Cardiac fibroblast (primary cell): Measurements from ENCODE around the gene EDC3.

ENCODE experiments used
- DNase-seq, 2 donors: peaks; one replicate each; pipeline versions ENCODE4 v3.0.0 to v3.0.0-alpha.2; 2010; ENCODE audit warnings: low read depth in 2 of 2
- H3K4me3 ChIP-seq, 2 donors: replicated peaks in 1 of 2; 1 replicate in 1 of 2; 2 replicates in 1 of 2; pipeline ENCODE4 v1.5.1; 2011; ENCODE audit warnings: low read depth in 2 of 2, low read length in 2 of 2, mild to moderate bottlenecking in 2 of 2, moderate library complexity in 1 of 2
- TF ChIP-seq, protein P1 (sequence below): IDR thresholded peaks from one replicate; pipeline ENCODE4 v1.5.1; 2011; ENCODE audit warnings: low read depth, mild to moderate bottlenecking, low read length, inconsistent platforms

EDC3 gene

DNA sequence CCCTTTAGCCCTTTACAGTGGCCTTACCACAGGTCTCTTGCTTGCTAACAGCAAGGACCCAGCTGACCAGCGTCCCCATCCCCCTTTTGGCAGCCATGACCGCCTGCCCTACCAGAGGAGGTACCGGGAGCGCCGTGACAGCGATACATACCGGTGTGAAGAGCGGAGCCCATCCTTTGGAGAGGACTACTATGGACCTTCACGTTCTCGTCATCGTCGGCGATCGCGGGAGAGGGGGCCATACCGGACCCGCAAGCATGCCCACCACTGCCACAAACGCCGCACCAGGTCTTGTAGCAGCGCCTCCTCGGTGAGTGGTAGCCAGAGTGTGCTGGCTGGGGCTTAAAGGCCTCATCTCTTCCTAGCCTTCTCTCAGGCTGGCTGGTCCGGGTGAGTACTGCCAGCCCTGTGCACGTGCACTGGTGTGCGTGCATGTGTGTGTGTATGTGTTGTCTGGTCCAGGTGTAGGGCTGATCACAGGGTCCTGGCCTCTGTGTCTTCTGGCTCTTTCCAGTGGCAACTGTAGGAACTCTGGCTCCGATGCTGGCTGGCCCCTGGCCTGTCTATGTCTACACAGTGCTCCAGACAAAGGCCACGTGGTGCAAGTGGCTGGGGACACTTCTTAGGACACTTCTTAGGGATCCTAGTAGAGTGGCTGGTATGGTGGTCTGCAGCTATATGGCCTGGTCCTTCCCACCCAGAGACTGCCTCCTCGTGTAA is 75.7 kb downstream of the EDC3 start:
- TF ChIP-seq, protein P1, sequence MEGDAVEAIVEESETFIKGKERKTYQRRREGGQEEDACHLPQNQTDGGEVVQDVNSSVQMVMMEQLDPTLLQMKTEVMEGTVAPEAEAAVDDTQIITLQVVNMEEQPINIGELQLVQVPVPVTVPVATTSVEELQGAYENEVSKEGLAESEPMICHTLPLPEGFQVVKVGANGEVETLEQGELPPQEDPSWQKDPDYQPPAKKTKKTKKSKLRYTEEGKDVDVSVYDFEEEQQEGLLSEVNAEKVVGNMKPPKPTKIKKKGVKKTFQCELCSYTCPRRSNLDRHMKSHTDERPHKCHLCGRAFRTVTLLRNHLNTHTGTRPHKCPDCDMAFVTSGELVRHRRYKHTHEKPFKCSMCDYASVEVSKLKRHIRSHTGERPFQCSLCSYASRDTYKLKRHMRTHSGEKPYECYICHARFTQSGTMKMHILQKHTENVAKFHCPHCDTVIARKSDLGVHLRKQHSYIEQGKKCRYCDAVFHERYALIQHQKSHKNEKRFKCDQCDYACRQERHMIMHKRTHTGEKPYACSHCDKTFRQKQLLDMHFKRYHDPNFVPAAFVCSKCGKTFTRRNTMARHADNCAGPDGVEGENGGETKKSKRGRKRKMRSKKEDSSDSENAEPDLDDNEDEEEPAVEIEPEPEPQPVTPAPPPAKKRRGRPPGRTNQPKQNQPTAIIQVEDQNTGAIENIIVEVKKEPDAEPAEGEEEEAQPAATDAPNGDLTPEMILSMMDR, result no peak
- DNase-seq, result no peak
- H3K4me3 ChIP-seq, result no peak overlapping the region

DNA sequence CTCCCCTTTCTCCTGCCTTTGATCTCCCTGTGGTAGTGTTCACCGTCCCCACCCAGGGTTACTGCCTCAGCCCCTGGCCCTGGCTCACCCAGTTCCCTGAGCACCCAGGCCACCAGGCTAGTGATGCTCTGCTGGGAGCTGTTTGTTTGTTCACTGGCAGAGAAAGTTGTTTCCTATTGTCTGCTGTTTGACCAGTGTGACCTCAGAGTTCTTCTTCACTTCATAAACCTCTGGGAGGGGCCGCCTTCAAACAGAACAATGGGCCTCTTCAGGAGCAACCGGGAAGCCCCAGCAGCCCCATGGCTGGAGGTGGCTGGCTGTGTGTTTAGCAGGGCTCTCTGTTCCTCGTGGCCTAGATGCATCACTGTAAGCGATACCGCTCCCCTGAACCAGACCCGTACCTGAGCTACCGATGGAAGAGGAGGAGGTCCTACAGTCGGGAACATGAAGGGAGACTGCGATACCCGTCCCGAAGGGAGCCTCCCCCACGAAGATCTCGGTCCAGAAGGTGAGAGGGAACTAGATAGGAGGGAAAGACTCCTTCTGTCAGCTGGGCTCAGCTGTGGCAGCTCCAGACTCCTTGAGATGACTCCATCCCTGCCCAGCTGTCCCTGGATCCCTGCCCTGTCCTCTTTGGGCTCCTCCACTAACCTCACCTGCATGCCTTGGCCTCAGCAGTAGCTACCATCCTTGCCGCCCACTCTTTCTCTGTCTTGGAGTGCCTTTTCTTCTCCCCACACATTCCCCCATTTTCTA is 76.8 kb downstream of the EDC3 start:
- DNase-seq, result no peak
- TF ChIP-seq, protein P1, result no peak
- H3K4me3 ChIP-seq, result no peak overlapping the region

DNA sequence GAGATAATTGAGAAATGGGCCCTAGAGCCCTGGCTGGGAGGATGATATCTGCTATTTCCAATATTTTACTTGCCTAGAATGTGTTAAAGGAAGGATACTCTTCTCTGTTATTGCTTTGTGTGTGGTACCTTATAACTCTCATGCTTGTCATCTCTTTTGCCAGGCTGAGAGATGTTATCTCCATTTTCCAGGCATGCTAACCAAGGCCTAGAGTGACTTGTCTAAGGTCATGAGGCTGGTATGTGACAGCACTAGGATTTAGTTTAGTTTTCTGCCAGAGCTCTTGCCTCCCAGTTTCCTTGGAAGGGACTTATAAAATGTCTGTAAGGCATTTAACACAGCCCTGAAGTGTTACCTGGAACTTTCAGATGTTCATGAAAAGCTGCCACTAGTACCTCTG is 78.8 kb downstream of the EDC3 start:
- no peak for DNase-seq
- peak overlapping the region; percentile 97 for H3K4me3 ChIP-seq

DNA sequence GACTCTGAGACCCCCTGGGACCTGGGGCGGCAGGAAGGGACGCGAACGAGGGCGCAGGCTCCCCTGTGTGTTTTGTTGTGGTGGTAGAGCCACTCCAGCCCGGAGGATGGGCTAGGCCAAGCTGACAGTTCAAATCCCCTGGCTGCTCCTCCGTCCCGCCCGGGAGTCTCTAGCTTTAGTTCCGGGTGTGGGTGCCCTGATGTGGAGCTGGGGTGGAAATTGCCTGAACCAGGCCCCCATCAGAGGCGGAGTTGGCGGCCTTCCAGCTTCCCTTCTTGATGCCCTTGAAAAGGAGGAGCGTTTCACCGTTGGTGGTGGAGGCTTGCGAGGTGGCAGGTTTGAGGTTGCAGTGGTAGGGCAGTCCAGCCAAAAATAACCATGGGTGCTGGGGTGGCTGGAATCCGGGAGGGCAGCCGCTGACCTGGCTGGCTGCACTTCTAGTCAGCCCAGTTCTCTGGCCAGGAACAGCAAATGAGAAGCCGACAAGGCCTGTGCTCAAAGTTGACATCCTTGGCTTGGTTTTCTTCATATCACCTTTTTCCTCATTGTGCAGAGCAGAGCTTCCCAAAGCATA is 79.4 kb downstream of the EDC3 start:
- H3K4me3 ChIP-seq, result peak overlapping the region; percentile 97
- peak; percentile 76 to 79 for DNase-seq
- TF ChIP-seq, protein P1, result no peak

More for the DNA sequence above, 78.8 kb downstream of the EDC3 start:
- TF ChIP-seq, protein P1, result no peak

DNA sequence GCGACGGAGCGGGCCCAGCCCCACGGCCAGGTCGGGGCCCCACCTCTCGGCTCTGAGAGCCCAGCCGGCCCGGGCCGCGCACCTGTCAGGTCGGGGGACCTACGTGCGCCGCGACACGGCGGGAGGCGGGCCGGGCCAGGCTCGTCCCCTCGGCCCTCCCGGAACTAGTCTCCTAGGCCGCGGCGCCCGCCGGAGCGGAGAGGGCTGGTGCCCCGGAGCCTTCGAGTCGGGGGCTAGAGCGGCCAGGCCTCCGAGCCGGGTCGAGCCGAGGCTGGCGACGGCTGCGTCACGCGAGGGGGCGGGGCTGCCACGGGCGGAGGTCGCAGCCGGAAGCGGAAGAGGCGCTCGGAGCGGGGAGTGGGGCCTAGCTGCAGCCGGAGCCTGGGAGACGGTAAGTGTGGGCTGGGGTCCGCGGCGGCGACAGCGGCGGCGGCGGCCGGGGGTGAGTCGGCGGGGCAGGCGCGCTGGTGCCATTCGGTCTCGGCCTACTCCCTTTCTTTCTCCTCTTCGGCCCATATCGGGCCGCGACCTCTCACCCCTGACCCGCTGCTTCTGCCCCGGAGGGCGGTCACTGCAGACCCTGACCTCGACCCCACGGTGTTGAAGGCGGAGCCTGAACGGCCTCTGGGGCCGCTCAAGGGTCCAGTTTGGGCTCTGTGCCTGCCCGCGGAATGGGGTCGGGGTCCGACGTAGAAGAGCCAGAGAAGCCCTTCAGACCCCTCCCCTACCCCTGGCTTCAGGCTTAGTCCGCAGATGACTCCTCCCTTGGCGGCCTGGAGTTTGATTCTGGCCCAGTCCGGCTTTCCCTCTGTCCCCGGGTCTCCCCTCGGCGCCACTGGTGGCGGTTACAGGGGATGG is 80.1 kb downstream of the EDC3 start, which contains the start of gene CLK3:
Gene CLK3, plus strand, starts transcription at position 329 of the 858 bp plus-strand sequence. CDS start 3,361 bp downstream, outside the sequence.
- H3K4me3 ChIP-seq, result peak within 1 kb of the TSS; percentile 97
- peak; percentile 87 to 96 for DNase-seq
- TF ChIP-seq, protein P1, result no peak
